Measurements from ENCODE around the gene MYO10.

The MYO10 gene

GRCh38 chr5:16639206-16639605, 296.9 kb downstream of the MYO10 start:
- DNase-seq = peak in 1 of 42 donors; percentile 10
- intact Hi-C loops (cut with DNase I) = no loop called here

GRCh38 chr5:16628376-16628775, 307.7 kb downstream of the MYO10 start:
- intact Hi-C loops (cut with DNase I) = no loop called here
- DNase-seq = no peak

GRCh38 chr5:16626696-16627264, 309.3 kb downstream of the MYO10 start:
- intact Hi-C loops (cut with DNase I) = no loop called here
- peak in 2 of 42 donors; percentile 18 to 37 for DNase-seq

GRCh38 chr5:16625096-16625495, 311.0 kb downstream of the MYO10 start:
- peak in 2 of 42 donors; percentile 22 to 27 for DNase-seq
- intact Hi-C loops (cut with DNase I) = no loop called here

- peak in 1 of 42 donors; percentile 21 for DNase-seq
- intact Hi-C loops (cut with DNase I) = no loop called here
Observed at GRCh38 chr5:16619136-16619535, 317.0 kb downstream of the MYO10 start.

- peak in 2 of 42 donors; percentile 28 to 41 for DNase-seq
- intact Hi-C loops (cut with DNase I) = no loop called here
Observed at GRCh38 chr5:16618138-16618897, 317.8 kb downstream of the MYO10 start.

- intact Hi-C loops (cut with DNase I) = no loop called here
- DNase-seq = peak in 17 of 42 donors; percentile 20 to 61 (median 27)
Observed at GRCh38 chr5:16617274-16617968, 318.7 kb downstream of the MYO10 start.

GRCh38 chr5:16616536-16617273, 319.4 kb downstream of the MYO10 start, which contains the start of gene RETREG1:
Gene RETREG1 (minus strand): TSS chr5:16616997. CDS start chr5:16616971, 26 bp downstream.
- intact Hi-C loops (cut with DNase I) = no loop called here
- DNase-seq = peak; percentile 49 to 93 (median 86)

- DNase-seq = peak in 8 of 42 donors; percentile 12 to 43 (median 30)
- intact Hi-C loops (cut with DNase I) = no loop called here
Observed at GRCh38 chr5:16615741-16616535, 320.1 kb downstream of the MYO10 start.

- intact Hi-C loops (cut with DNase I) = no loop called here
- peak in 2 of 42 donors; percentile 10 to 24 for DNase-seq
Observed at GRCh38 chr5:16612007-16612406, 324.1 kb downstream of the MYO10 start.

All from head of caudate nucleus (tissue), 42 donors.